ENCODE results near the gene RPL27. TPM values are rescaled to one million over a fixed set of nuclear protein-coding genes. Genes with fewer than 3 reads are reported as not detected.
A peak's percentile ranks its signal among the peaks of the same experiment; 100 is the strongest.
"Not testable (repeated sequence)": the region's sequence is repeated elsewhere in the genome, so short reads cannot be mapped to it uniquely, and the experiment has no call there.

The RPL27 gene
- total RNA-seq, result 842 and 1,058 TPM in 2 replicates

DNA sequence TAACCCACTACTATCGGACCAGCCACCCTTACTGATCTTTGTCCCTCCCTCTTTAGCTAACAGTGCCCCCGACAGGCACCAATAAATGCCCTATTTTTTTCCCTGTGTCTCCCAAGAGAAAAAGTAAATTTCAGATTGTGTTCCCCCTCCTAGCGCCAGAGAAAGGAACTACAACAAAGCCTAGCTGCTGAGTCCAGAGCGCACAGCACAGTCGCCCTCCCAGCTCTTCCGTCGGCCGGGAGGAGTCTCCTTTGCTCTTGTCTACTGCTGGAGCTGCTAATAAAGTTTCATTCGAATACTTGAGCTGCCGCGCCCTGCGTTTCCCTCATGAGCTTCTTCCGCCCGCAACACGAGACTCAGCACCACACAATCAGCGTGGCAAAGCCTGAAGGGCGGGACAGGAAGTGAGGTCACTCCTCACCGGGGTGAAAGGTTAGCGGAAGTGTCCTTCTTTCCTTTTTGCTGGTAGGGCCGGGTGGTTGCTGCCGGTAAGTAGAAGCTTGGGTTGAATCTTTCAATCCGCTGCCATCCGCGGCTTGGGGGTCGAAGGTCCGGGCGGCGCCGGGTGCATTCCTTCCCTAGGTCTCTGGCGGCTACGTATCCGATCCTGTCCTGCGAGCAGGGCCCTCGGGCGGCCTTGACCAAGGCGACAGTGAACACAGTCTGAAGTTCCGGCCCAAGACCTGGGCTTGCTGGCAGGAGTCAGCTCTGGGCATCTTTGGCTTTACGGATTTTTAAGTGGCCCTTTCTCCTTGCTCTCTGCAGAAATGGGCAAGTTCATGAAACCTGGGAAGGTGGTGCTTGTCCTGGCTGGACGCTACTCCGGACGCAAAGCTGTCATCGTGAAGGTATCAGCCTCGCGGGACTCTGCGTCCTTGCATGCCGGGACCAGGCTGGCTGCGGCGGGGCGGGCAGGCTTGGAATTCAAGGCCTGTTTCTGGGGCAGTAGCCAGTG is at the start of gene RPL27:
RPL27 (plus strand) TSS at position 436 of the 955 bp plus-strand sequence; CDS start at position 768, 332 bp downstream.
- peak; percentile 100 for DNase-seq

DNA sequence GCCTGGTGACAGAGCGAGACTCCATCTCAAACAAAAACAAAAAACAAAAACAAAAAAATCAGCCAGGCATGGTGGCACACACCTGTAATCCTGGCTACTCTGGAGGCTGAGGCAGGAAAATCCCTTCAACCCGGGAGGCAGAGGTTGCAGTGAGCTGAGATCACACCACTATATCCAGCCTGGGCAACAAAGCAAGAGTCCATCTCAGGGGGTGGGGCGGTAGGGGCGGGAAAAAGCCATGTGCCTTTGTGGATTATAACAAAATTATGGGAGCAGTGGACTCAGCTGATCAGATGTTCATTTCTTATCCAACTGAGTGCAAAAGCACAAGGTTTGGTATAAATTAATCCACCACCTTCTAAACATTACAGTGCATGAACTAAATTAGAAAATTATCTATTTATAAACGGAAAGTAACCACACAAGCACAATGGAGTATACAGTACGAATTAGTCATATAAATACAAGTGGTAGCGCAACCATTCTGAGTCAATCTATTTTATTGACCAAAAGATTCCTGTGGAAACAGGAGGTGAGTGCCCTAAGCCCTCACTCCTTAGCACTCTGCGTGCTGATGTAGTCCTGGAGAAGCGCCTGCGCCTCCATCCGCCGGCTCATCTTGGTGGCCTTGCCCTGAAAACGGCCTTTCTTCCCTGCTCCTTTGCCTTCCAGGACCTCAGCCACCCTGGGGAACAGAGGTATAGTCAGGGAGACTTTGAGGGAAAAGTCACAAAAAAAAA is 48.0 kb upstream of the RPL27 start:
- no peak for DNase-seq

DNA sequence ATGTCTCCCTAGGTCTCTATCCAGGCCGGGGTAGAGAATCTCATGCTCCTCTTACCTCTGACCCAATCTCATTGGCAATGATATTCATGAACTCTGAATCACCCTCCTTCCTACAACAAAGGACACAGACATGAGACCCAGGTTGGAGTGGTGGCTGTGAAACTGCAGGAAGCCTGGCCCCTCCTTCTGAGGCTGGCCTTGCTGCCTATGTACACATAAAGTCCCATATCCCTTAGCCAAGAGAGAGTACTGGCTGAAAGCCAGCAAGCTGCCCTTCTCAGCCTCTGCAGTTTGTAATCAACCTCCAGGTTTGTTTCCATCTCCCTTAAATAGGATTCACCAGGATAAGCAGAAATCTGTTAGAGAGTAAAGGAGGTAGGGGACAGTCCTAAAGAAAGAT is 44.5 kb upstream of the RPL27 start:
- peak; percentile 15 for DNase-seq

DNA sequence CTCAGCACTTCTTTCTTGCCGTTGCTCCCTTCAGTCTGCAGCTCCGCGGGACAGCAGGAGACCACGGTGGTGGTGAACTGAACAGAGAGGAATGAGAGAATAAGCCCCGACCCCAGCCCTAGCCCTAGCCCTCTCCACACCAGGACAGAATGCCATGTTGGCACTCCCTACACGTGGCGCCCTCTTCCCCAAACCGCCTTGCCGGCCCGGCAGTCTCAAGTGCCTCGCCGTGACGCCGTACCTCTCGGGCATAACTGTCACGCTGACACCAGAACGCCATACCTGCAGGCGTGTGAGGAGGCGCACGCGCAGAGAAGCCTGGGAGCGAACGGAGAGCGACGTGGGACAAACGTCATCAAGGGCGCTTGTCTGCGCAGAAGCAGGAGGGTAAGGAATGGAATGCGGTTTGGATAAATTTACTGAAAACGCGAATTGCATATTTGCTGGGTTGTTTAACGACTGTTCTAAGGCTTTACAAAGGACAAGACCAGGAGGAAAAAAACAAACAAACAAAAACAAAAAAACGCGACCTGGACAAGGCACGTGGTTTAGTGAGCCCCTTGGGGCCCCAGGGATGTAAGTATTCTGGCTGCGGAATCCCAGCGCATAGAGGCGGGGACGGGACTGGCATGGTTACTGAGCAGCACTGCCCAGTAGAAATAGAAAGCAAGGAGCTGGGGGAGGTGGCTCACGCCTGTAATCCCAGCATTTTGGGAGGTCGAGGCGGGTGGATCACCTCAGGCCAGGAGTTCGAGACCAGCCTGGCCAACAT is 33.9 kb upstream of the RPL27 start, which contains the start of gene AARSD1:
AARSD1 (minus strand) TSS at position 294 of the 772 bp plus-strand sequence; CDS start at position 280, 14 bp downstream.
- DNase-seq, result peak; percentile 97

DNA sequence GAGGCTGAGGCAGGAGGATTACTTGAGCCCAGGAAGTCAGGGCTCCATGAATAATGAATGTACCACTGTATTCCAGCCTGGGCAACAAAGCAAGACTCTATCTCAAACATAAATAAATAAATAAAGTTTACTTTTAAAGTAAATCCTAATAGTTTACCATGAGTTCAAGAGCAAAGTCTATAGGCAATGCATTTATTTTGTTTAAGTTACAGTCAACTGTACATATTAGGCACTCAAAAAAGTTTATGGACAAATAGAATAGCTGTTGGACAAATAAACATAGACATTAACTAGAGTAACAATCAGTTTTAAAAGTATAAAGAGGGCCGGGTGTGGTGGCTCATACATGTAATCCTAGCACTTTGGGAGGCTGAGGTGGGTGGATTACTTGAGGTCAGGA is 30.3 kb upstream of the RPL27 start:
- DNase-seq, result no peak

DNA sequence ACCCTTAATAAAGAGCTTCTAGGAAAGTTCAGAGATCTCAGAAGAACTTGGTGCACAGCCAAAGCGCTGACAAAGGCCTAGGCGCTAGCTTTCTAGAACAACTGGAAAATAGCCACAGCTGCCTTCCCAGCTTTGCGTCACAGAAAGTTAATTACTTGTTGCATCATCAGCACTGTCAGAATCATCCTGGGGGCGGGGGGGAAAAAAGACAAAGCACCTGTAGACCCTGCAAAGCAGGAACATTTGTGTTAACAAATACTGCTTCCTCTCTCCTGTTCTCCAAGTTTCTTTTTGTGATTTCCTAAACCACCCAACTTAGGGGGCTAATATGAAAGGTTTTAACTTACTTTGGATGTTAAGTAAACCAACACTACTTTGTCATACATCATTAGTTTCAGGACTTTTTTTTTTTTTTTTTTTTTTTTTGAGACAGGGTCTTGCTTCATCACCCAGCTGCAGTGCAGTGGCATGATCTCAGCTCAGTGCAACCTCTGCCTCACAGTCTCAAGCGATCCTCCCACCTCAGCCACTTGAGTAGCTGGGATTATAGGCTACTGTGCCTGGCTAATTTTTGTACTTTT is 29.1 kb upstream of the RPL27 start:
- no peak for DNase-seq

DNA sequence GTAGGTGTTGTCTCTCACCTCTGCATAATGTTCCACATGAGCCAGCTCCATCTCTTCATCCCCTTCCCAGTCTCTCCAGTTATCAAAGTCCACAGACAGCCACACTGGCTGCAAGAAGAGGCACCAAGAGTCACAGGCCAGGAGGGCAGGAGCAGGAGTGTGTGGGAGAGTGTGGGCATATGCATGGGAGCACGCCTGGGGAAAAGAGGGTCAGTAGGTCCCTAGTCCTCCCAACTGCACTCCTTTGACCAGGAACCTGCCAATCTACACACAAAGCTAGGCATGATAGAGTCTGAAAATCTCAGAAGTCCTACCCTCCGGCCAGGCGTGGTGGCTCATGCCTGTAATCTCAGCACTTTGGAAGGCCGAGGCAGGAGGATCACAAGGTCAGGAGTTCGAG is 26.6 kb upstream of the RPL27 start:
- DNase-seq, result no peak

DNA sequence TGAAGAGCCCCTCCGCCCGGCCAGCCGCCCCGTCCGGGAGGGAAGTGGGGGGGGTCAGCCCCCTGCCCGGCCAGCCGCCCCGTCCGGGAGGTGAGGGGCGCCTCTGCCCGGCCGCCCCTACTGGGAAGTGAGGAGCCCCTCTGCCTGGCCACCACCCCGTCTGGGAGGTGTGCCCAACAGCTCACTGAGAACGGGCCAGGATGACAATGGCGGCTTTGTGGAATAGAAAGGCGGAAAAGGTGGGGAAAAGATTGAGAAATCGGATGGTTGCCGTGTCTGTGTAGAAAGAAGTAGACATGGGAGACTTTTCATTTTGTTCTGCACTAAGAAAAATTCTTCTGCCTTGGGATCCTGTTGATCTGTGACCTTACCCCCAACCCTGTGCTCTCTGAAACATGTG is 24.9 kb upstream of the RPL27 start:
- not testable (repeated sequence) for DNase-seq

DNA sequence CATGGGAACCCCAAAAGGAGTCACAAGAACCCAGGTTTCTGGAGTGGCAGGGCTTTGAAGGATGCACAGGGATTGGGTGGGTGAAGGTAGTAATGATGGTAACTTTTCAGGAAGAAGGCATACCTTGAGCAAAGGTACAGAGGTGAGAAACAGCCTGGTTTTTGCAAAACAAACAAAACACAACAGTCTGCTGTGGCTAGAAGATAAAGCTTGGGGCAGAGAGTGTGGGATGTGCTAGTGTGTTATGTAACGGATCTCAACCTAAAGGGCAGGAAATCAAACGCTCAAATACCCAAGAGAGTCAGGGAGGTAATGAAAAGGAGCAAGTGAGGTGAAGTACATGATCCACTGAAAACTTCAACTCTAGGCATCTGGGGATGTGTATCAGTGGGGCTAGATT is 23.0 kb upstream of the RPL27 start:
- no peak for DNase-seq

DNA sequence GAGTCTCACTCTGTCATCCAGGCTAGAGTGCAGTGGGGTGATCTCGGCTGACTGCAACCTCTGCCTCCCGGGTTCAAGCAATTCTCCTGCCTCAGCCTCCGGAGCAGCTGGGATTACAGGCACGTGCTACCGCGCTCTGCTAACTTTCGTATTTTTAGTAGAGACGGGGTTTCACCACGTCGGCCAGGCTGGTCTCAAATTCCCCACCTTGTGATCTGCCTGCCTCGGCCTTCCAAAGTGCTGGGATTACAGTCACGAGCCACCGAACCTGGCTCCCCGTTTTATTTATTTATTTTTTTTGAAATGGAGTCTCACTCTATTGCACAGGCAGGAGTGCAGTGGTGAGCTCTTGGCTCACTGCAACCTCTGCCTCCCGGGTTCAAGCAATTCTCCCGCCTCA is 22.5 kb upstream of the RPL27 start:
- not testable (repeated sequence) for DNase-seq

DNA sequence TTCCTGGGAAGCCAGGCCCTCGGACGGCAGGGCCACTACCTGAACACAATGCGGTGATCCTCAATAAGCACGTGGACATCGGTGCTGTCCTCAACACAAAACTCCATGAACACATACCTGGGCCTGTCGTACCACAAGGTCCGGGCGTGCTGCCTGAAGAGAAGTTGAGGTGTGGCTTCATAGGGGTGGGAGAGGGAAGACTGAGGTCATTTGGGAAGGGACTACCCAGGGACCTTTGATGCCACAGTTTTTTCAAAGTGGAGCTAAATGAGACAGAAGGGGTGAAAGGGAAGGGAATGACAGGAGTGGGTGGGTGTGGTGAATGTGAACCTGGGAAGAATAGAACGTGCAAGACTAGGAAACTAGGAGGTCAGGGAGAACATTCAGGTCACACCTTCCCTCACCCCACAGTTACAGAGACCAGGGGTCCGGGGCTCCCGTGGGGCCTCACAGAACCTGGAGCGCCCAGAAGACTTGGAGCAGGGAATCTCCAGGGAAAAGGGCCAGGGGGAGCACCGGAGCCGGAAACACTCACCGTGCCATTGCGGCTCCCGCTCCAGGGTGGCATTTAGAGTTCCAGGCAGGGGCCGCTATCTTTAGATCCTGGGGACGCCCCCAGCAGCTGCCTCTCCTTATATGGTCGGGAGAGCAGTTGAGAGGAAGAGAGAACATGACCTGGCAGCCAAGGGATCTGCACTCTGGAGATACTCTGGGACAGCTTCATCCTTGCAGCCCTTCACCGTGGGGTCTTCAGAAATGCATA is 18.5 kb upstream of the RPL27 start, which contains the start of gene PTGES3L:
PTGES3L (minus strand) TSS at position 570 of the 763 bp plus-strand sequence; CDS start at position 543, 27 bp downstream.
- peak; percentile 58 for DNase-seq

DNA sequence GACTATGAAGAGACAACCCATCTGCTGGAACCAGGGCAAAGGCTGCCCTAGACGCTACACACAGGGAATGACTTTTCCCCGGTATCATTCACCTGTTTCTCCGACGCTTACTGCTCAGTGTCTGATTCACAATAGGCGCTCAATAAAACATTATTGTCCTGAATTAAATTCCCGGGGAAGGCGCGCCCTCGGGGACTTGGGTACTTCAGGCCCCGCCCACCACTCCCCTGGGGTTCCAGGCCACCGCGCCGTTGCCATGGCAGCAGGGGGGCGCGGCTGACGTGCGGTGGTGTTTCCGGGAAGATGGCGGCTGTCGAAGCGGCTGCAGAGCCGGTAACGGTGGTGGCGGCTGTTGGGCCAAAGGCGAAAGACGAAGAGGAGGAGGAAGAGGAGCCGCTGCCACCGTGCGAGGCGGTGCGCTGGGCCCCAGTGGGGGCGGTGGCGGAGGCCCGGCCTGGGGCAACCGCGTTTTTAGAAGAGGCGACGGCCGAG is 17.9 kb upstream of the RPL27 start, which contains the start of gene RUNDC1:
RUNDC1 (plus strand) TSS at position 292 of the 492 bp plus-strand sequence; CDS start at position 304, 12 bp downstream.
- peak; percentile 89 for DNase-seq

DNA sequence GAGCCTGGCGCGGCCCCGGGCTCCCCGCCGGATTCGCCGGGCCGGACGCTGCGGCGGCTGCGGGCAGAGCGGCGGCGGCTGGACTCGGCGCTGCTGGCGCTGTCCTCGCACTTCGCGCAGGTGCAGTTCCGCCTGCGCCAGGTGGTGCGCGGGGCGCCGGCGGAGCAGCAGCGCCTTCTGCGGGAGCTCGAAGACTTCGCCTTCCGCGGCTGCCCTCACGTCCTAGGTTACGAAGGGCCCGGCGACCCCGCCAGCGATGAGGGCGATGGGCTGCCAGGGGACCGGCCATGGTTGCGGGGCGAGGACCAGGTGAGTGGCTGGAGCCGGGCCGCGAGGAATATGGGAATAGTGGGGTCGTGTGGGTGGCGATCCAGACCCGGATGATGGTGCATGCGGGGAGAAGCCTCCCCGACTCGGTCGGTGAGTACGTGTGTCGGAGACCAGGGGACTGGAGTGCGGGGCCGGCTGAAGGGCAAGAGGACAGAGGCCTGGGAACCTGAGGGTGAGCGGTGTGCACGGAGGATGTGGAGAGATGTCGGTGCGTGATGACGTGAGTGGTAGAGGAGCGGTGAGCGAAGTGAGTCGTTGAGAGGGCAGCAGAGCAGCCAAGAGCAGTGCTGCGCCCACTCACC is 17.3 kb upstream of the RPL27 start:
- peak; percentile 71 for DNase-seq

DNA sequence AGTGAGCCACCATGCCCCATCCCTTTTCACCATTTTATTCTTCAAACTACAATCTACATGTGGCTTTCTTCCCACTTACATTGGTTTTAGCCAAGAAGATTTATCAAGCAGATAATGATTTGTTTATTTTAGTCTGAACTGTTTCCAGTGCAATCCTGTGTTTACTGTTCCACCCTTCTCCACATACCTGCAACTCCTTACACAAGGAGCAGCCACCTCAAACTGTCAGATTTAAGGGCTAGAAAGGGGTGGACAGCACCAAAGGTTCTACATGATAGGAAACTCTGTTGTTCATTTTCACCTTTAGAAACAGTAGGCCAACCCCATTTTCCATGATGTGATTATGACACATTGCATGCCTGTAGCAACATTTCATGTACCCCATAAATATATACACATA is 16.0 kb upstream of the RPL27 start:
- no peak for DNase-seq

DNA sequence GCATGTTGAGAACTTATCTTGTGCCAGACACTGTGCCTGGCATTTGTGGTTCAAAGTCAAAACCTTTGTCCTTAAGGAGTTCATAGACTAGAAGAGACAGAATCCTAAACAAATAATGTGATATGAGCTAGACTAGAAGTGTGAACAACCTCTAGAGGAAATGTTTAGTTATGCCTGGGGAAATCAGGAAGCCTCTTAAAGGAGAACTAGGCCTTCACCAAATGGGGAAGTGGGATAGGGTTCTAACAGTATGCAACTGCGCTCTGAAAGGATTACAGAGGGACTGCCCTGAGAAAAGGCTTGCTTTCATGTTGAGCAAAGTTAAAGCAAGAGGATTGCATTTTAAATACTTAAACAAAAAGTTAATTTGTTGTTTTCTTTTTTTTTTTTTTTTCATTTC is 13.0 kb upstream of the RPL27 start:
- DNase-seq, result peak; percentile 24

DNA sequence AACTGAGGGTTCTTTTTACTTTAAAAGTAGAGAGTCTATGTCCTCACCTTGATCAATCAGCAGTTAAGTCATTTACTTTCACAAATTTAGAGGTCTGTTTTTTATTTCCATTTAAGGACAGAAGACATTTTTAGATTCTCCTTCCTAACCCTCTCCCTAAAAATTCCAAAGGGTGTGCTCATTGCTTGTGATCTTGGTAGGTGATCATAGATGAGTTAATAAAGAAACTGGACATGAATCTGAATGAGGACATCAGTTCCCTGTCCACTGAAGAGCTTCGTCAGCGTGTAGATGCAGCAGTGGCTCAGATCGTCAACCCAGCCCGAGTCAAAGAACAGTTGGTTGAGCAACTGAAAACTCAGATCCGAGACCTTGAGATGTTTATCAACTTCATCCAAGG is 9.1 kb upstream of the RPL27 start:
- DNase-seq, result no peak

DNA sequence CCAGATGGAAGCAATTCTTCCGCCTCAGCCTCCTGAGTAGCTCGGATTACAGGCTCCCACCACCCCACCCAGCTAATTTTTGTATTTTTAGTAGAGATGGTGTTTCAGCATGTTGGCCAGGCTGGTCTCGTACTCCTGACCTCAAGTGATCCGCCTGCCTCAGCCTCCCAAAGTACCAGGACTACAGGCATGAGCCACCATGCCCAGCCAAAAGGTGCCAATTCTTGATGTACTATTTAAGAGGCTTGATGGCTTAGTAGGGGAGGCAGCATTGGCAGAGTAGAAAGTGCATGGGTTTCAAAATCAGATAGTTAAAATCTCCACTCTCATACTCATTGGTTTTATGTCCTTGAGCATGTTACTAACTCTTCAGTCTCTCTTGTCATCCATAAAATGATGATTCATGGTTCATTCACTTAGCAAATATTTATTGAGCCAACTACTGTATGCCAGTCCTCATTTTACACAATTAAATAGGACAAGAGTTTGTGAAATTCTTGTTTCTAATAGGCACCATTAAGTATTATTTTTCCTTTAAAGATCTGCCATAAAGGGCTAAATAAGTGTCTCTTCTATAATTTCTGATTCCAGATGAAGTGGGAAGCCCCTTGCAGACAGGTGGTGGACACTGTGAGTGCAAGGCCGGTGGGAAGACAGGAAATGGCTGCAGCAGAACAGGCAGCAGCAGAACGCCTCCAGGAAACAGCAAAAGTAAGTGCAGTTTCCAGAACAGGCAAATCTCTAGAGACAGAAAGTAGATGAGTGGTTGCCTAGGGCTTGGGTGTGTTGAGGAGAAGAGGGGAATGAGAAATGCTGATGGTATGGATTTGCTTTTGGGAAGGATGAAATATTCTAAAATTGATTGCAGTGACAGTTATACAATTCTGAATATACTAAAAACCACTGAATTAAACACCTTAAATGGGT is 8.2 kb upstream of the RPL27 start:
- no peak for DNase-seq

DNA sequence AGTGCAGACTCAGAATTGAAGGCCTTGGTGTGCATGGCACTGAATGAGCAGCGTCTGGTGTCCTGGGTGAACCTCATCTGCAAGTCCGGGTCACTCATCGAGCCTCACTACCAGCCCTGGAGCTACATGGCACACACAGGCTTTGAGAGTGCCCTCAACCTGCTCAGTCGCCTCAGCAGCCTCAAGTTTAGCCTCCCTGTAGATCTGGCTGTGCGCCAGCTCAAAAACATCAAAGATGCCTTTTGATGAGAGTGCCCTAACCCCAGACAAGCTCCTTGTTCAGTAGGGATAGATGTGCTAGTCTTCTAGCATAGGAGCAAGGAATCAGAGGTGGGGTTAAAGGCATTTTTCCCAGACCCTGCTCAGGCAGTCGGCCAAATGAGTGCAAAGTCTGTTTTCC is 6.7 kb upstream of the RPL27 start:
- DNase-seq, result no peak

DNA sequence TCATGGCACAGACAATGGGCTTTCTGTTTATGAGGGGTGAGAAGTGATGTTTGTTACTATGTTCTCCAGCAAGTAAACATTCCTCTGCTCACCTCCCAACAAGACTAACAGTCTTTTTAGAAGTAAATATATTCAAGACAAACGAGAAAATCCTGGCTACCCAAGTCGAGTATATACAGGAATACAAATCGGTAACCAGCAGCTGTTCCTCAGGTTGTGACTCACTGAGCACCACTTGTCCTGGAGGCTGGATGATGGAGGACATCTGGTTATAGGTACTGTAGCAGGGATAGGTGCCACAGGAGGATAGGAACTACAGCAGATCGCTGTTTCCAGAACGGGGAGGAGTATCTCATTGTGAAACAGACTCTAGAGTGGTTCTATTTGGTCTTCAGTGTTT is 5.3 kb upstream of the RPL27 start:
- no peak for DNase-seq

All from dermis blood vessel endothelial cell (primary cell).